ENCODE results near the gene ATAD1.
"Not testable (repeated sequence)": the region's sequence is repeated elsewhere in the genome, so short reads cannot be mapped to it uniquely, and the experiment has no call there.

Gene ATAD1

GRCh38 chr10:87750817-87751216, 67.2 kb downstream of the ATAD1 start:
- DNase-seq = no peak

- peak; percentile 67 for DNase-seq
Observed at GRCh38 chr10:87750001-87750671, 67.9 kb downstream of the ATAD1 start.

- not testable (repeated sequence) for DNase-seq
Observed at GRCh38 chr10:87748244-87748643, 69.8 kb downstream of the ATAD1 start.

- no peak for DNase-seq
Observed at GRCh38 chr10:87746911-87747310, 71.1 kb downstream of the ATAD1 start.

- DNase-seq = no peak
Observed at GRCh38 chr10:87744606-87745005, 73.4 kb downstream of the ATAD1 start.

- not testable (repeated sequence) for DNase-seq
Observed at GRCh38 chr10:87742992-87743610, 74.9 kb downstream of the ATAD1 start.

GRCh38 chr10:87740254-87740655, 77.8 kb downstream of the ATAD1 start:
- DNase-seq = peak; percentile 76

GRCh38 chr10:87739703-87740102, 78.3 kb downstream of the ATAD1 start:
- DNase-seq = no peak

GRCh38 chr10:87738253-87738652, 79.8 kb downstream of the ATAD1 start:
- not testable (repeated sequence) for DNase-seq

- DNase-seq = peak; percentile 54
Observed at GRCh38 chr10:87734987-87735827, 82.8 kb downstream of the ATAD1 start.

- no peak for DNase-seq
Observed at GRCh38 chr10:87733081-87733480, 84.9 kb downstream of the ATAD1 start.

GRCh38 chr10:87729940-87730339, 88.1 kb downstream of the ATAD1 start:
- no peak for DNase-seq

- DNase-seq = no peak
Observed at GRCh38 chr10:87724789-87725188, 93.2 kb downstream of the ATAD1 start.

GRCh38 chr10:87723500-87723899, 94.5 kb downstream of the ATAD1 start:
- no peak for DNase-seq

- no peak for DNase-seq
Observed at GRCh38 chr10:87722716-87723115, 95.3 kb downstream of the ATAD1 start.

GRCh38 chr10:87721781-87722180, 96.2 kb downstream of the ATAD1 start:
- DNase-seq = no peak

- no peak for DNase-seq
Observed at GRCh38 chr10:87720665-87721064, 97.4 kb downstream of the ATAD1 start.

- DNase-seq = no peak
Observed at GRCh38 chr10:87716348-87716670, 101.7 kb downstream of the ATAD1 start.

GRCh38 chr10:87715552-87716347, 102.3 kb downstream of the ATAD1 start:
- no peak for DNase-seq

GRCh38 chr10:87713707-87714106, 104.3 kb downstream of the ATAD1 start:
- no peak for DNase-seq

- DNase-seq = no peak
Observed at GRCh38 chr10:87712913-87713616, 105.0 kb downstream of the ATAD1 start.

GRCh38 chr10:87707254-87707653, 110.8 kb downstream of the ATAD1 start:
- no peak for DNase-seq

Measured in fibroblast of skin of right biceps (primary cell).